Measurements from ENCODE around the gene TXNDC15.

- TF ChIP-seq CTCF (IDR thresholded peaks at IDR 0.05), result no peak
- no peak for TF ChIP-seq POLR2A (IDR thresholded peaks at IDR 0.05)
- no peak for TF ChIP-seq POLR2AphosphoS5 (IDR thresholded peaks at IDR 0.05; ENCODE audit: insufficient read depth in 1 of 2, low read depth in 1 of 2)
Measured at GRCh38 chr5:134911285-134912206, 37.4 kb downstream of the TXNDC15 start.
